ENCODE measurements around the gene GABRA4.

GABRA4 gene

DNA sequence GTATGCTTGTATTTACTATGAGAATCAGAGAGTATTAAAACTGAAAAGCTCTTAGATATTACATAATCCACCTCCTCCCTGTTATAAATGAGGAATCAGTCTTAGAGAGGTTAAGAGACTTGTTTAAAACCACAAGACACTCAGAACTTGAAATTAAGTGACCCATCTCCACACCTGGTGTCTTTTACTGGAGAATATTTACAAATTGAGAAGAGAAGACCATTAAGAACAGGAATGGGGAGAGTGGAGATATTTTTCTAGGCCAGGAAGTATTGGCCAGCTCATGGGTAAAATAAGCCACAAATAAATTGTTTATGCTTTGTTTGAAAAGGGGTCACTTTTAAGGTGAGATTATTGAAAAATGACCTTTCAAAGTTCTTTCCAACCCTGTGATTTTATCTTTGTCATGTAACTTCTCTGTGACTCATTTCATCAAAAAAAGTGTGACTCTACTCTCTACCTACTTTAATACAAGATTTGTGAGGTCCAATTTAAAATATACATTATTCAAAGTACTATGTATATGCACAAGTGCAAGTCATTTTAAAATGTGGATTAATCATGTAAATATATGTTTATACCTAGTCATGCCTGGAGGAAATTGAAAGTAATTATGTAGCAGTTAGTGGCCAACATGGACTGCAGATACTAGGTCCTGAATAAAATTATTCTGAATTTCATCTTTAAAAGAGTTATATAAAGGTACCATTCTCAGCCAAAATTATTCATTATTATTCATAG lies 68.4 kb downstream of the GABRA4 start:
- no peaks in the 10 kb centered on the region for H3K27me3 Mint-ChIP-seq
- H3K4me1 Mint-ChIP-seq: no peaks in the 10 kb centered on the region
- no peaks in the 10 kb centered on the region for H3K9me3 Mint-ChIP-seq
- no peak overlapping the region for H3K27ac Mint-ChIP-seq
- H3K36me3 Mint-ChIP-seq (ENCODE audit: low read depth): no peaks in the 10 kb centered on the region
- DNase-seq (no peak), ATAC-seq (no peak)
- H3K4me3 Mint-ChIP-seq: no peak overlapping the region

DNA sequence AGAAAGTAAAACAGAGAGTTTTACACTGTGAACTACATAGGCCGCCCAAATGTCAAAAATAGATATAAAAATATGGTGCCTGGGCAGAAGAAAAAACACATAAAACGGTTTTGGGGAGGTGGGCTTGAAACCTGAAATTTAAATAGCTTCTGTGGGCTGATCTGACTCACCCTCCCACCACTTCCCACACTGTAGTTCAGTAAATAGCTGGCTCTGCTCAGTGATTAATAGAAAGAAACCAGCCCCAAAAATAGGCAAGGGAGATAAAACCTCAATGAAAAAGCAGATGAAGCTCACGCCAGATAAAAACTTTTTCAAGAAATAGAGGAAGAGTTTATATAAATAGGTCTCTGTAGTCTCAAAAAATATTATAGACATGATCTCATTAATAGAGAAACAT lies 71.2 kb downstream of the GABRA4 start:
- ATAC-seq (no peak), DNase-seq (no peak)
- Mint-ChIP-seq H3K27ac (no peak overlapping the region), H3K36me3 (ENCODE audit: low read depth) (no peaks in the 10 kb centered on the region), H3K9me3 (no peaks in the 10 kb centered on the region), H3K4me3 (no peak overlapping the region), H3K27me3 (no peaks in the 10 kb centered on the region), H3K4me1 (no peaks in the 10 kb centered on the region)

DNA sequence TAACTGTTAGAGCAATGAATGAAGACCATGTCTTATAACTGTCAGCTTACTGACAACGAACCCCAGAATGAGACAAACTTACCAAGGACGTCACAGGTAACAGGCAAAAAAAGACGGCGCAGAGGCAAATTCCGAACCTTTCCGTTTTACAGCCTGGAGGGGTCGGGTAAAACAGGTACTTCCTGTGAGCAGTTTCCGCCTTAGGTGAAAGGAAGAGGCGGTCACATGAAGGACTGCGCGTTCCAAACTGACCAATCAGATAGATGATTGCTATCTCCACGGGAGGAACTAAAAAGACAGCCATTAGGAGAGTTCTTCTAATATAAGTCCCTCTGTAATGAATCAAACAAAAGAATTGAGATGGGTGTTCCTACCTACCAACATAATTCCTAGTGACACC lies 84.3 kb downstream of the GABRA4 start, which contains the start of gene COX7B2:
COX7B2 (minus strand) TSS at position 168 of the 400 bp plus-strand sequence. CDS start 174,053 bp downstream, outside the sequence.
- Mint-ChIP-seq H3K27ac (no peak within 1 kb of the TSS), H3K9me3 (no peaks in the 10 kb centered on the region), H3K27me3 (no peaks in the 10 kb centered on the region), H3K36me3 (ENCODE audit: low read depth) (no peaks in the 10 kb centered on the region), H3K4me1 (no peaks in the 10 kb centered on the region), H3K4me3 (no peak within 1 kb of the TSS)
- DNase-seq (no peak), ATAC-seq (no peak)

DNA sequence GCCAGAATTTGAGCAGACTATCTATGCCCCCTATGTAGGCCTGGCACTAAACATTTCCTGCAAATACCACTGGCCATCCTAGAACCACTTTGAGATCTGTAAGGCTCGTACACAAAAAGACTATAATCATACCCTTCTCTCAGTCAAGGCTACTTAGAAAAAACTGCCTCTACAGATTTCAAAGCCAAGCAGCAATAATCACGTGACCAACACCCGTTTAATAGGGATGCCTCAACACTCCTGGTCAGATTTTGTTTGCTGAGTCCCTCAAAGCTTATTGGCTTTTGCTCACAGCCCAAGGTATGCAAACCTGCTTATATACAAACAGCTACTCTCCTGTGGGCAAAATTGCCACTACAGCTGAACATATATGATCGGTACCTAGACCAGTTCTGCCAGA lies 85.2 kb downstream of the GABRA4 start:
- Mint-ChIP-seq H3K27ac (no peak overlapping the region), H3K4me1 (no peaks in the 10 kb centered on the region), H3K4me3 (no peak overlapping the region), H3K27me3 (no peaks in the 10 kb centered on the region), H3K9me3 (no peaks in the 10 kb centered on the region), H3K36me3 (ENCODE audit: low read depth) (no peaks in the 10 kb centered on the region)
- ATAC-seq (no peak), DNase-seq (no peak)

DNA sequence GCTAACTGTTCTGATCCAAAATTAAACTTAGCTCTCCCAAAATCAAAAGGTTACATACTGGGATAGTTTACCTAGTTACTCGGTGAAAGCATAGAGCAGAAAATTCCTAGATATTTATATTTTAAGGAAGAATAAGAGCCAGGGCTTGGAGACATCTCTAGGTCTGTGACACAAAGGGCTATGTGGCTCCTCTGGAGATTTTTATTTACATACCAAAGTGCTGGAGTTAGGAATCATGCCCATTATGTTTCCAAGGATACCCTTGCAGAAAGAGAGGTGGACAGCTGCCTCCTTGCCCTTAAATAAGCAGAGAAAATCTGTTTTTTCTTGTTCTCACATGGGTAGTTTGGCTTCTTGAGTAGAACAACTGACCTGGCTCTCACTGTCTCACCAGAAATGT lies 93.3 kb downstream of the GABRA4 start:
- Mint-ChIP-seq H3K4me3 (no peak overlapping the region), H3K36me3 (ENCODE audit: low read depth) (no peaks in the 10 kb centered on the region), H3K27me3 (no peaks in the 10 kb centered on the region), H3K9me3 (no peaks in the 10 kb centered on the region), H3K27ac (no peak overlapping the region), H3K4me1 (no peaks in the 10 kb centered on the region)
- ATAC-seq (no peak), DNase-seq (no peak)

DNA sequence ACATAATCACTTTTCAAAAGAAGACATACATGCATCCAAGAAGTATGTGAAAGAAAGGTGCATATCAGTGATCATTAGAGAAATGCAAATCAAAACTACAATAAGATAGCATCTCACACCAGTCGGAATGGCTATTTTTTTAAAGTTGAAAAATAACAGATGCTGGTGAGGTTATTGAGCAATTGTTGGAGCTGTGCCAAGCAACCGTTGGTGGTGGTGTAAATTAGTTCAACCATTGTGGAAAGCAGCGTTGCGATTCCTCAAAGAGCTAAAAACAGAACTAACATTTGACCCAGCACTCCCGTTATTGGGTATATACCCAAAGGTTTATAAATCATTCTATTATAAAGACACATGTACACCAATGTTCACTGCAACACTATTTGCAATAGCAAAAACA lies 98.6 kb downstream of the GABRA4 start:
- no peaks in the 10 kb centered on the region for H3K27me3 Mint-ChIP-seq
- DNase-seq: no peak
- no peaks in the 10 kb centered on the region for H3K9me3 Mint-ChIP-seq
- no peaks in the 10 kb centered on the region for H3K4me1 Mint-ChIP-seq
- H3K36me3 Mint-ChIP-seq (ENCODE audit: low read depth): no peaks in the 10 kb centered on the region
- ATAC-seq: no peak
- no peak overlapping the region for H3K4me3 Mint-ChIP-seq
- no peak overlapping the region for H3K27ac Mint-ChIP-seq

DNA sequence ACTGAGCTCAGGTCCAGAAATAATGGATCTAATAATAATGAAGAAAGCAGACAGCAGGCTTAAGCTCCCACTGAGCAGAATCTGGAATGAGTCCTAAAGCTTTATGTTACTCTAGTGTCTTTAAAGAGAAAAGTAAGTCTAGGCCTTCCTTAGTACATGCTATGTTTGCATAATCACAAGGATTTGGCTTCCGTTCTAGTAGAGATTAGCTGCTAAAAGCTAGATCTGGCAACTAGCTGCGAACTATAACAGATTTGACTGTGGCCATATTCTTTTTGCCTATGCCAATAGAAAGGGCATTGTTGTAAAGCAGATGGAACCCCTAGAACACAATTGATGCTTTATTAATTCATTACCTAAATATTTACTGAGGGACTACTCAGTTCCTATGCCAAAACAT lies 103.3 kb downstream of the GABRA4 start:
- no peaks in the 10 kb centered on the region for H3K4me1 Mint-ChIP-seq
- H3K27ac Mint-ChIP-seq: no peak overlapping the region
- H3K27me3 Mint-ChIP-seq: no peaks in the 10 kb centered on the region
- DNase-seq (no peak), ATAC-seq (no peak)
- no peaks in the 10 kb centered on the region for H3K9me3 Mint-ChIP-seq
- no peak overlapping the region for H3K4me3 Mint-ChIP-seq
- no peaks in the 10 kb centered on the region for H3K36me3 Mint-ChIP-seq (ENCODE audit: low read depth)

DNA sequence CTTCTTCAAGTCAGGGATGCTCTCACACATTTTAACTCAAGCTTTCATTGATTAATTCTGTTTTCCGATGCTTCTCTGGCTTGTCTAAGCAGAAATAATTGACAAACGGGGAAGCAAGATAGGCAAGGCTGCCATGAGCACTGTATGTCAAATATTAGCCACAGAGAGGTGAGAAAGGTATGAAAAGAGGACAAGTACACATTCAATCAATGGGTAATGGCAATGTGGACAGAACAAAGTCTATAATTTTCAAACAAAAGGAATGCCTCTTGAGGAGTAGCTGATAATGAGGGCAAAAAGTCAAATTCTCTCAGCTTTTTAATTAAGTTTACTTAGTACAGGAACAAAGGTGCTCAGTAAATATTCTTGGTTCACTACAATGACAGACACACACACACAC lies 104.0 kb downstream of the GABRA4 start:
- ATAC-seq: no peak
- no peak for DNase-seq
- Mint-ChIP-seq H3K36me3 (ENCODE audit: low read depth) (no peaks in the 10 kb centered on the region), H3K4me1 (no peaks in the 10 kb centered on the region), H3K27me3 (no peaks in the 10 kb centered on the region), H3K27ac (no peak overlapping the region), H3K9me3 (no peaks in the 10 kb centered on the region), H3K4me3 (no peak overlapping the region)

DNA sequence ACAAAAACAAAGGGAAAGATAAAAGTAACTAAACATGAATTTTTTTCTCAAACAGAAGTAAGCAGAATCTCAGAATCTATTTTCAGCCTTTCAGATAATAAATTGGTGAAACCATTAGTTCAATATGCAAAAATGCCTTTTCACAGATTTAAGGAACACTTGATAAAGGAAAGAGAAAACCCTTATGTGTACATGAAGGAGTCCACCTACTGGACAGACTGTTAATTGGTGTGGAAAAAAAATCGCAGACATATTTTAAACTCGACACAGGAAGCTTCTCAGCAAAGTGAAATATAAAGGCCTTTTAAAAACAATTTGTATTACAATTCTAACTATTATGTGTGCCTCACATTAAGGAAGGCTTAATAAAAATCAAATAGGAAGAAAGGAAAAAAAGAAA lies 106.7 kb downstream of the GABRA4 start:
- H3K27ac Mint-ChIP-seq: no peak overlapping the region
- H3K36me3 Mint-ChIP-seq (ENCODE audit: low read depth): no peaks in the 10 kb centered on the region
- H3K4me1 Mint-ChIP-seq: no peaks in the 10 kb centered on the region
- no peaks in the 10 kb centered on the region for H3K27me3 Mint-ChIP-seq
- no peak overlapping the region for H3K4me3 Mint-ChIP-seq
- ATAC-seq (no peak), DNase-seq (no peak)
- no peaks in the 10 kb centered on the region for H3K9me3 Mint-ChIP-seq

DNA sequence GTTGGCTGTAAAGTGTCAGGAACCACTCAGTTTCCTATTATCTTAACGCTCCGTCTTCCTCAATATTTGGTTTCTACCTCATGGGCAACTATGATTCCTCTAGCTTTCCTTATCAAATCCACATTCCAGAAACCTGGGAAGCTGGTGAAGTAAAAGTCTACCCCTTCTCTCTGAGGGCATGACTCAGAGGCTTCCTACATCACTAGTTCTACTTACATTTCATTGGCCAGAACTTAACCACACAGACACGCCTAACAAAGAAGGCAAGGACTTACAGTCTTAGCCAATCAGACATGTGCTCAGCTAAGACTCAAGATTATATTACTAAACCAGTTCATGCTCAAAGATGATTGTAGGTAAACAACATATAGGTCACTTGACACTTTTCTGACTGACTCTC lies 114.7 kb downstream of the GABRA4 start:
- DNase-seq (no peak), ATAC-seq (no peak)
- no peaks in the 10 kb centered on the region for H3K36me3 Mint-ChIP-seq (ENCODE audit: low read depth)
- no peak overlapping the region for H3K27ac Mint-ChIP-seq
- no peak overlapping the region for H3K4me3 Mint-ChIP-seq
- no peaks in the 10 kb centered on the region for H3K4me1 Mint-ChIP-seq
- H3K27me3 Mint-ChIP-seq: no peaks in the 10 kb centered on the region
- H3K9me3 Mint-ChIP-seq: no peaks in the 10 kb centered on the region

DNA sequence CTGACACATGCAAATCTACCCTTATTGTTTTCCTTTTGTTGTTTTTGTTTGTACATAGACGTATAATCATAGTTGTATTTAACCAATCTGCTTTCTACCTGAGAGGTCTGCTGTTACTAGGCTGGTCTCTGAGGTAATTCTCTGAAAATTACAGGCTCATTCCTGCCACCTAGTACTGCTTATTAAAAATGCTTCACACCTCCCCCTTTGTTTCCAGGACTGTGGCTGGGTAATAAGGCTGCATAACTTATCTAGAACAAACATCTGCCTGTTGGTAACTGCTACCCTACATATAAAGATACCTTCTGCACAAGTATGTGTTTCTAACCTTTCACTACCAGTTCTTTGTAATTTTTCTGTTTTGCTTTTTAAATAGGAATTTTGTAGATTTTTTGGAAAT lies 118.6 kb downstream of the GABRA4 start:
- Mint-ChIP-seq H3K9me3 (peaks cover 4% of the 10 kb centered on the region), H3K27ac (no peak overlapping the region), H3K27me3 (no peaks in the 10 kb centered on the region), H3K4me1 (no peaks in the 10 kb centered on the region), H3K36me3 (ENCODE audit: low read depth) (no peaks in the 10 kb centered on the region), H3K4me3 (no peak overlapping the region)
- no peak for ATAC-seq
- no peak for DNase-seq

DNA sequence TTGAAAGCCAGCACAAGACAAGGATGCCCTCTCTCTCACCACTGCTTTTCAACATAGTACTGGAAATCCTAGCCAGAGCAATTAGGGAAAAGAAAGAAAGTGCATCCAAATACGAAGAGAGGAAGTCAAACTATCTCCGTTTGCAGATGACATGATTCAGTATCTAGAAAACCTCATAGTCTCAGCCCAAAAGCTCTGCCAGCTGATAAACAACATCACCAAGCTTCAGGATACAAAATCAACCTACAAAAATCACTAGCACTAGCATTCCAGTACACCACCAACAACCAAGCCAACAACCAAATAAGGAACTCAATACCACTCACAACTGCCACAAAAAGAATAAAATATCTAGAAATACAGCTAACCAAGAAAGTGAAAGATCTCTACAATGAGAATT lies 123.0 kb downstream of the GABRA4 start:
- H3K36me3 Mint-ChIP-seq (ENCODE audit: low read depth): no peaks in the 10 kb centered on the region
- peaks cover 4% of the 10 kb centered on the region for H3K9me3 Mint-ChIP-seq

More for the DNA sequence above, 123.0 kb downstream of the GABRA4 start:
- no peaks in the 10 kb centered on the region for H3K27me3 Mint-ChIP-seq
- DNase-seq (no peak), ATAC-seq (no peak)
- no peak overlapping the region for H3K27ac Mint-ChIP-seq
- no peak overlapping the region for H3K4me3 Mint-ChIP-seq
- H3K4me1 Mint-ChIP-seq: no peaks in the 10 kb centered on the region

Data from activated naive CD8-positive, alpha-beta T cell treated with anti-CD3 and anti-CD28 coated beads, Interleukin-2, amount 50 U/mL, for 24 hours (primary cell).